OCI-LY7 (cell line): Measurements from ENCODE around the gene DBNDD1. TPM values are rescaled to one million over a fixed set of nuclear protein-coding genes. Genes with fewer than 3 reads are reported as not detected.
A peak's percentile ranks its signal among the peaks of the same experiment; 100 is the strongest.

ENCODE experiments used
- BruUV-seq: library from RNA; stranded (reverse); fragments of 400-500 nt; replicated peaks from 2 replicates; lab custom pipeline; 2021; lab: Mats Ljungman, UMichigan
- CTCF ChIA-PET: fragments of 300-600 bp; sonication (Branson Sonifier 250); formaldehyde crosslinking; loops from one replicate; lab custom pipeline; 2022; ENCODE audit warnings: antibody characterized with exemption; ENCODE audit not compliant: unreplicated experiment; lab: Charles Lee
- POLR2A ChIA-PET: fragments of 300-600 bp; sonication (Branson Sonifier 250); formaldehyde crosslinking; loops from one replicate; lab custom pipeline; 2022; ENCODE audit warnings: antibody characterized with exemption; lab: Charles Lee
- DNase-seq: peaks from one replicate; pipeline ENCODE4 v3.0.0-alpha.2; 2015; ENCODE audit warnings: low spot score
- H2AFZ ChIP-seq: fragments of 200-600 bp; sonication (generic), shearing (Covaris generic); 2 replicates; pipeline ENCODE4 v1.6.1; 2014; ENCODE audit warnings: mild to moderate bottlenecking, antibody characterized with exemption, low read length, moderate library complexity
- H3K27ac ChIP-seq: fragments of 200-600 bp; sonication (generic); 2 replicates; pipeline ENCODE4 v1.5.1; 2014; ENCODE audit warnings: mixed run types, low read depth, mild to moderate bottlenecking, moderate library complexity, low read length, inconsistent platforms; ENCODE audit not compliant: poor library complexity, severe bottlenecking
- H3K36me3 ChIP-seq: fragments of 200-600 bp; sonication (generic); 2 replicates; pipeline ENCODE4 v1.6.1; 2014; ENCODE audit warnings: mild to moderate bottlenecking, antibody characterized with exemption, low read length, moderate library complexity, mixed read lengths; ENCODE audit not compliant: insufficient read depth
- H3K4me1 ChIP-seq: fragments of 200-600 bp; sonication (generic); 2 replicates; pipeline ENCODE4 v1.5.1; 2014; ENCODE audit warnings: mild to moderate bottlenecking, low read length; ENCODE audit not compliant: insufficient read depth, poor library complexity, severe bottlenecking
- H3K4me2 ChIP-seq: fragments of 200-600 bp; sonication (generic); 2 replicates; pipeline ENCODE4 v1.6.1; 2014; ENCODE audit warnings: mild to moderate bottlenecking, low read length
- H3K4me3 ChIP-seq: fragments of 200-600 bp; sonication (generic); 2 replicates; pipeline ENCODE4 v1.5.1; 2014; ENCODE audit warnings: mild to moderate bottlenecking, low read depth, low read length; ENCODE audit not compliant: poor library complexity, severe bottlenecking
- H3K79me2 ChIP-seq: fragments of 200-600 bp; sonication (generic); 2 replicates; pipeline ENCODE4 v1.6.1; 2016; ENCODE audit warnings: low read depth, mild to moderate bottlenecking, low read length, moderate library complexity, mixed read lengths; ENCODE audit not compliant: insufficient read depth
- H3K9me2 ChIP-seq: fragments of 200-600 bp; sonication (generic); 2 replicates; pipeline ENCODE4 v1.6.1; 2016; ENCODE audit warnings: mild to moderate bottlenecking, low read length, mixed read lengths; ENCODE audit not compliant: insufficient read depth
- H3K9me3 ChIP-seq: fragments of 200-600 bp; sonication (generic); 2 replicates; pipeline ENCODE4 v1.6.1; 2014; ENCODE audit warnings: mild to moderate bottlenecking, mixed run types, low read length, mixed read lengths
- H4K20me1 ChIP-seq: fragments of 200-600 bp; sonication (generic); 2 replicates; pipeline ENCODE4 v1.6.1; 2014; ENCODE audit warnings: mild to moderate bottlenecking, antibody characterized with exemption, low read length, moderate library complexity, mixed read lengths; ENCODE audit not compliant: insufficient read depth
- CTCF ChIP-seq: fragments of 200-600 bp; sonication (generic); conservative IDR thresholded peaks from 2 replicates; pipeline ENCODE4 v1.5.1; 2014; ENCODE audit warnings: mild to moderate bottlenecking, antibody characterized with exemption, low read length, moderate library complexity, mixed read lengths
- EZH2phosphoT487 ChIP-seq: fragments of 200-600 bp; sonication (generic); IDR thresholded peaks from 2 replicates; pipeline ENCODE4 v1.6.1; 2018; ENCODE audit warnings: low read depth, borderline replicate concordance, mild to moderate bottlenecking, mixed run types, antibody characterized with exemption, low read length, moderate library complexity, mixed read lengths
- intact Hi-C: fragments of 100-400 bp; cut with micrococcal nuclease; formaldehyde crosslinking; loops from one replicate; pipeline ENCODE4 v1.10.0; 2022; ENCODE audit not compliant: unreplicated experiment
- total RNA-seq, 2 experiments: library from RNA; depleted of rRNA in 1 of 2; stranded (reverse); fragments of >200 nt in 1 of 2; shearing (Covaris generic) in 1 of 2; gene quantifications; 2 replicates each; pipeline ENCODE4 v1.2.3, GENCODE V29; 2014 to 2022

The DBNDD1 gene
- total RNA-seq, 2 experiments from 2014 or later, result 0.57 to 0.98 TPM

- Histone ChIP-seq H3K4me3 (no peak overlapping the region), H2AFZ (no peak overlapping the region), H3K9me3 (no peaks in the 10 kb centered on the region), H4K20me1 (no peaks in the 10 kb centered on the region), H3K4me1 (peaks cover 33% of the 10 kb centered on the region), H3K9me2 (no peaks in the 10 kb centered on the region), H3K4me2 (peak overlapping the region; percentile 43), H3K27ac (no peak overlapping the region), H3K36me3 (no peaks in the 10 kb centered on the region), H3K79me2 (no peaks in the 10 kb centered on the region)
- DNase-seq, result peak; percentile 77
- intact Hi-C loops, result loop anchor here (2.0 to 10.0 kb wide), 2 partner anchors 64 to 308 kb away; partner anchors contain the start of genes DEF8 and SPATA2L
- ChIA-PET POLR2A (interaction anchor here (0.9 to 1.1 kb wide), 3 partner anchors 65 to 88 kb away, joined by 3 to 7 read pairs (median 4); no protein-coding TSS in a partner anchor), CTCF (no interaction called here)
- BruUV-seq, result no TSS peak
- TF ChIP-seq CTCF (no peak), EZH2phosphoT487 (no peak)
These were observed 6.1 kb downstream of the DBNDD1 start for GRCh38 chr16:90012991-90013745.

GRCh38 chr16:90011908-90012501 is 7.3 kb downstream of the DBNDD1 start:
- Histone ChIP-seq H3K9me3 (no peaks in the 10 kb centered on the region), H3K79me2 (no peaks in the 10 kb centered on the region), H3K9me2 (no peaks in the 10 kb centered on the region), H3K4me2 (no peak overlapping the region), H3K27ac (no peak overlapping the region), H2AFZ (no peak overlapping the region), H3K4me3 (no peak overlapping the region), H3K36me3 (no peaks in the 10 kb centered on the region), H3K4me1 (peaks cover 44% of the 10 kb centered on the region), H4K20me1 (no peaks in the 10 kb centered on the region)
- DNase-seq, result no peak
- CTCF ChIA-PET, result no interaction called here
- intact Hi-C loops, result loop anchor here (2.0 to 10.0 kb wide), 2 partner anchors 63 to 307 kb away; partner anchors contain the start of genes DEF8 and SPATA2L
- POLR2A ChIA-PET, result interaction anchor here (1.1 kb wide), 1 partner anchor 67 kb away, joined by 4 read pairs; no protein-coding TSS in a partner anchor
- no TSS peak for BruUV-seq
- TF ChIP-seq EZH2phosphoT487 (no peak), CTCF (no peak)
